CD4-positive, alpha-beta T cell treated with Interleukin-15 for 4 hours (primary cell): Measurements from ENCODE around the gene GATC.
"Not testable (repeated sequence)": the region's sequence is repeated elsewhere in the genome, so short reads cannot be mapped to it uniquely, and the experiment has no call there.

Experiments
- DNase-seq: peaks from one replicate; pipeline ENCODE4 v3.0.0-alpha.2; 2020; ENCODE audit warnings: low spot score

The GATC gene

GRCh38 chr12:120470150-120470784 lies 24.0 kb downstream of the GATC start:
- peak; percentile 6 for DNase-seq

GRCh38 chr12:120472521-120472920 lies 26.3 kb downstream of the GATC start:
- DNase-seq, result no peak

GRCh38 chr12:120473807-120474615 lies 27.8 kb downstream of the GATC start:
- no peak for DNase-seq

- DNase-seq, result no peak
Observed at GRCh38 chr12:120474616-120474960, 28.3 kb downstream of the GATC start.

- no peak for DNase-seq
Observed at GRCh38 chr12:120475643-120476042, 29.4 kb downstream of the GATC start.

- no peak for DNase-seq
Observed at GRCh38 chr12:120479458-120479857, 33.2 kb downstream of the GATC start.

- DNase-seq, result no peak
Observed at GRCh38 chr12:120480211-120480610, 34.0 kb downstream of the GATC start.

GRCh38 chr12:120481022-120481767 lies 35.0 kb downstream of the GATC start:
- DNase-seq, result no peak

- no peak for DNase-seq
Observed at GRCh38 chr12:120483621-120484020, 37.4 kb downstream of the GATC start.

- no peak for DNase-seq
Observed at GRCh38 chr12:120485961-120486881, 40.0 kb downstream of the GATC start.

GRCh38 chr12:120487552-120487951 lies 41.3 kb downstream of the GATC start:
- DNase-seq, result not testable (repeated sequence)

- no peak for DNase-seq
Observed at GRCh38 chr12:120488057-120488640, 41.9 kb downstream of the GATC start.

GRCh38 chr12:120489018-120489417 lies 42.8 kb downstream of the GATC start:
- DNase-seq, result no peak

GRCh38 chr12:120490325-120490724 lies 44.1 kb downstream of the GATC start:
- no peak for DNase-seq

- DNase-seq, result no peak
Observed at GRCh38 chr12:120490833-120491512, 44.7 kb downstream of the GATC start.

GRCh38 chr12:120495186-120495730 lies 49.0 kb downstream of the GATC start:
- no peak for DNase-seq

GRCh38 chr12:120495731-120496412 lies 49.6 kb downstream of the GATC start, which contains the start of gene DYNLL1:
Gene DYNLL1, plus strand, starts transcription at chr12:120496113. Its CDS starts 309 bp downstream, at chr12:120496422.
- peak; percentile 97 for DNase-seq

- peak; percentile 58 for DNase-seq
Observed at GRCh38 chr12:120496413-120497340, 50.4 kb downstream of the GATC start.
